Anterior cingulate cortex (tissue), 58 donors: Measurements from ENCODE around the gene RGSL1.

ENCODE experiments used
- DNase-seq, 58 donors: peaks; one replicate each; lab custom pipeline; 2025; lab: John Stamatoyannopoulos, UW

RGSL1 gene

DNA sequence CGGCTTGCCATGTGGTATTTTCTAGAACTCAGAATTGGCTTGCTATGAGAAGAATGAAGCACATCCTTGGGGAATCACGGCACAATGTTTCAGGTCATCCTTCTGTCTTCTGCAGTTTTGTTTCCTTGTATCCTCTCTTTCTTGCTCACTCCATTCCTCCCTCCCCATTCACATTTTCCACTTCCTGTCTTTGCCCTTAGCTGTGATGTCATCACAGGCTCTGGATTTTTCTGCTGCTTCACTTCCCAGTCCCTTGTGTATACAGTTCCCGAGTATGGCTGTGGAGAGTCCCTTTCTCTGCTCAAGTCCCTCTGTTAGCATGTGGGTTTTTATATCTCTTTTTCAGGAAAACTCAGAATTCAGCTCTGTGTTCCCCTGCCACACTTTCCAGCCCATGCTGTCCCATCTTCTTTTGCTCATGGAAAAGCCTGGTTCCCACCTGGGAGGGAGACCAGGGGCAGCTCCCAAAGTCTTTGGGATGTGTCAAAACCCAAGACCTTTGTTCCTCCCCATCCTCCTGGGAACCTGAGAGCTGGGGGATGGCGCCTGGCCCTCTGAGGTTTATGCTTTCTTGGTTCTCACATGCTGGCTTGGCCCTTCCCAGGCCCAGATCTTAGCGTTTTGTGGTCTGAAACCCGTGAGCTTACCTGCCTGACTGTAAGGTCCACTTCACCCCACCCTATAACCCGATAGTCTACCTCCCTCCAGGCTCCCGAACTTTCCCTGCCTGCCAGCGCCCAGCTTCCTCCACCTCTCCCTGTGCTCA lies 159.1 kb downstream of the RGSL1 start:
- DNase-seq: no peak
